ENCODE results near the gene CMTM8. TPM values are rescaled to one million over a fixed set of nuclear protein-coding genes. Genes with fewer than 3 reads are reported as not detected.
"Not testable (repeated sequence)": the region's sequence is repeated elsewhere in the genome, so short reads cannot be mapped to it uniquely, and the experiment has no call there.

CMTM8 gene
- total and polyA plus RNA-seq, 5 experiments from 2014 or later = 2.0 to 8.6 (median 2.8) TPM

DNA sequence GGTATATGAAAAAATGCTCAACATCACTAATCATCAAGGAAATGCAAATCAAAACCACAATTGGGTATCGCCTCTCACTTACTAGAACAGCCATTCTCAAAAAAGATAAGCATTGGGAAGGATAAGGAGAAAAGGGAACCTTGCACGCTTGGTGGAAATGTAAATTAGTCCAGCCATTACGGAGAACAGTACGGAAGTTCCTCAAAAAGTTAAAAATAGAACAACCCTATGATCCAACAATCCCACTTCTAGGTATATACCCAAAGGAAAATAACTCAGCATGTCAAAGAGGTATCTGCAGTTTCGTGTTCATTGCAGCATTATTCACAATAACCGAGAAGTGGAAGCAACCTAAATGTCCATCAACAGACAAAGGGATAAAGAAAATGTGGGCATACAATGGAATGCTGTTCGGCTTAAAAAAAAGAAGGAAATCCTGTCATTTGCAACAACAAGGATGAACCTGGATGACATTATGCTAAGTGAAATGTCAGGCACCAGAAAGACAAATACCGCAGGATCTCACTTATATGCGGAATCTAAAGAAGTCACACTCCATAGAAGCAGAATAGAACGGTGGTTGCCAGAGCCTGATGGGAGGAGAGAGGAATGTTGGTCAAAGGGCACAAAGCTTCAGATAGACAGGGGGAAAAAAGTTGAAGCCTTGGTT, 141.5 kb downstream of the CMTM8 start:
- no peaks in the 10 kb centered on the region for H3K9me3 Mint-ChIP-seq
- no peak overlapping the region for H3K27ac Mint-ChIP-seq
- H3K36me3 Mint-ChIP-seq = no peaks in the 10 kb centered on the region
- H3K4me1 Mint-ChIP-seq = peaks cover 7 to 13% (median 7%) of the 10 kb centered on the region in 4 donors
- no peaks in the 10 kb centered on the region for H3K27me3 Mint-ChIP-seq
- no peak for DNase-seq
- no peak overlapping the region for H3K4me3 Mint-ChIP-seq
- no peak for ATAC-seq
- POLR2A ChIA-PET = no interaction called here

GRCh38 chr3:32381922-32382321, 143.4 kb downstream of the CMTM8 start:
- H3K36me3 Mint-ChIP-seq = no peaks in the 10 kb centered on the region
- H3K27ac Mint-ChIP-seq = no peak overlapping the region
- no peak for DNase-seq
- H3K27me3 Mint-ChIP-seq = no peaks in the 10 kb centered on the region
- POLR2A ChIA-PET = interaction anchor here (1.6 to 2.3 kb wide), 2 partner anchors 9 to 51 kb away, joined by 3 to 9 read pairs; partner anchors contain the start of gene CMTM7
- H3K9me3 Mint-ChIP-seq = no peaks in the 10 kb centered on the region
- peaks cover 0 to 13% (median 2%) of the 10 kb centered on the region in 4 donors for H3K4me1 Mint-ChIP-seq
- no peak for ATAC-seq
- no peak overlapping the region for H3K4me3 Mint-ChIP-seq

- no peaks in the 10 kb centered on the region for H3K27me3 Mint-ChIP-seq
- H3K4me1 Mint-ChIP-seq = peaks cover 0 to 17% (median 2%) of the 10 kb centered on the region in 4 donors
- ATAC-seq (no peak), DNase-seq (no peak)
- POLR2A ChIA-PET = interaction anchor here (2.3 kb wide), 1 partner anchor 8 kb away, joined by 9 read pairs; the partner anchor contains the start of gene CMTM7
- no peak overlapping the region for H3K4me3 Mint-ChIP-seq
- no peaks in the 10 kb centered on the region for H3K36me3 Mint-ChIP-seq
- no peaks in the 10 kb centered on the region for H3K9me3 Mint-ChIP-seq
- peak overlapping the region in 3 of 10 donors; percentile 4 to 69 (median 13) for H3K27ac Mint-ChIP-seq
Measured at GRCh38 chr3:32383136-32383711, 144.7 kb downstream of the CMTM8 start.

DNA sequence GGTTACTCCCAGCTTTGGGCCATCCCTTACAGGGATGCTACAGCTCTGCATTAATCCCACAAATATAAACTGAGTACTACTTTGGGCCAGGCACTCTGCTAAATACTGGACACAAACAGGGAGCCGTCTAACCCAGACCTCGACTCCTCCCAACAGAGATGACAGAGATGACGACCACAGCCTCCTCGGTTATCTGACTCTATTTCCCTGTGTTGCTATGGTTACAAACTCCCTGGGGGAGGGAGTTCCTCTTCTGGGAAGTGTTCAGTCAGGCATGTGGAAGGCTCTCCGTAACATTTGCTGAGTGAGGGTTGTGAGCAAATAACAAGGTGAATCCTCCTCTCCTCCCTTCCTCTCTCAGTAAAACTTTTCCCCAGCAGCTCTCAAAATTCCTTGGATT, 146.5 kb downstream of the CMTM8 start:
- POLR2A ChIA-PET = interaction anchor here (1.0 to 2.0 kb wide), 3 partner anchors 8 to 16 kb away, joined by 3 to 5 read pairs (median 5); no protein-coding TSS in a partner anchor
- no peak overlapping the region for H3K4me3 Mint-ChIP-seq
- H3K36me3 Mint-ChIP-seq = no peaks in the 10 kb centered on the region
- no peak for DNase-seq
- no peaks in the 10 kb centered on the region for H3K27me3 Mint-ChIP-seq
- peaks cover 0 to 31% (median 9%) of the 10 kb centered on the region in 4 donors for H3K4me1 Mint-ChIP-seq
- no peaks in the 10 kb centered on the region for H3K9me3 Mint-ChIP-seq
- no peak for ATAC-seq
- H3K27ac Mint-ChIP-seq = no peak overlapping the region

DNA sequence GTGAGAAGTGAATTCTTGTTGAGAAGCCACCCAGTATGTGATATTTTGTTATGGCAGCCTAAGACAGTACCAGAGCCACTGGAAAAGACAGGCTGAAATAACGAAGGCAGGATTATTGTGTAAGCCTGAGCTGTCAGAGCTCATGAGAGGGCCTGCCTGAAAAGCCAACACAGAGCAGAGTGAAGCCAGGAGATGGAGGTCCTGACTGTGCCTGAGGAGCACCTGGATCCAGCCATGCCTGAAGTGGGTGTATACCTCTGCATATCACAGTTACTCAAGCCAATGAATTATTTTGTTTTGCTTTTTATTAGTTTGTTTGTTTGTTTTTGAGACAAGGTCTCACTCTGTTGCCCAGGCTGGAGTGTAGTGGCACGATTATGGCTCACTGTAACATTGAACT, 149.0 kb downstream of the CMTM8 start:
- DNase-seq (no peak), ATAC-seq (no peak)
- H3K36me3 Mint-ChIP-seq = peaks cover 0 to 1% (median 0%) of the 10 kb centered on the region in 3 donors
- POLR2A ChIA-PET = interaction anchor here (0.9 to 1.3 kb wide), 2 partner anchors 11 to 13 kb away, joined by 3 to 4 read pairs; no protein-coding TSS in a partner anchor
- H3K27ac Mint-ChIP-seq = peak overlapping the region in 3 of 10 donors; percentile 14 to 70 (median 26)
- H3K4me3 Mint-ChIP-seq = no peak overlapping the region
- peaks cover 12 to 48% (median 22%) of the 10 kb centered on the region in 4 donors for H3K4me1 Mint-ChIP-seq
- no peaks in the 10 kb centered on the region for H3K9me3 Mint-ChIP-seq
- no peaks in the 10 kb centered on the region for H3K27me3 Mint-ChIP-seq

DNA sequence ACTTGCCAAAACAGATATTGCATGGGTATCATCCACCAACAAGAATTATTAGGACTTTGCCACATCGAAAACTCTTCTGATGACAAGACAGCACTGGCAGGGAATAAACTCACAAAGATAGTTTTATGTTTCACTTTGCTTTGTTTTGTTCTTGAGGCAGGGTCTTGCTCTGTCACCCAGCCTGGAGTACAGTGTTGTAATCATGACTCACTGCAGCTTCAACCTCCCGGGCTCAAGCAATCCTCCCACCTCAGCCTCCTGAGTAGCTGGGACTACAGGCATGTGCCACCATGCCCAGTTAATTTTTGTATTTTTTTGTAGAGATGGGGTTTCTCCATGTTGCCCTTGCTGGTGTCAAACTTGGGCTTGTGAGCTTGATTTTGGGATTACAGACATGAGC, 151.1 kb downstream of the CMTM8 start:
- not testable (repeated sequence) for H3K36me3 Mint-ChIP-seq
- peak overlapping the region in 5 of 10 donors; percentile 4 to 40 (median 34) for H3K4me3 Mint-ChIP-seq
- peaks cover 24 to 65% (median 42%) of the 10 kb centered on the region in 4 donors for H3K4me1 Mint-ChIP-seq

GRCh38 chr3:32391643-32392535, 153.4 kb downstream of the CMTM8 start, which contains the start of gene CMTM7:
Gene CMTM7 (plus strand): TSS chr3:32391853. CDS start chr3:32391907, 54 bp downstream.
- Mint-ChIP-seq H3K36me3 (peaks cover 0 to 1% (median 0%) of the 10 kb centered on the region in 3 donors), H3K27me3 (no peaks in the 10 kb centered on the region), H3K9me3 (no peaks in the 10 kb centered on the region), H3K4me1 (peaks cover 33 to 76% (median 61%) of the 10 kb centered on the region in 4 donors), H3K27ac (peak within 1 kb of the TSS; percentile 96 to 100 (median 98)), H3K4me3 (peak within 1 kb of the TSS; percentile 90 to 99 (median 96))
- POLR2A ChIA-PET = interaction anchor here (0.6 to 3.4 kb wide), 19 partner anchors 9 to 288 kb away, joined by 3 to 33 read pairs (median 7); no protein-coding TSS in a partner anchor
- ATAC-seq (peak; percentile 57 to 68), DNase-seq (peak; percentile 24 to 79 (median 54))

More for the DNA sequence above, 151.1 kb downstream of the CMTM8 start:
- peak overlapping the region in 8 of 10 donors; percentile 50 to 84 (median 70) for H3K27ac Mint-ChIP-seq
- POLR2A ChIA-PET = interaction anchor here (0.6 to 3.4 kb wide), 6 partner anchors 15 to 97 kb away, joined by 3 to 33 read pairs (median 3); no protein-coding TSS in a partner anchor
- not testable (repeated sequence) for H3K9me3 Mint-ChIP-seq, ATAC-seq, H3K27me3 Mint-ChIP-seq, DNase-seq

DNA sequence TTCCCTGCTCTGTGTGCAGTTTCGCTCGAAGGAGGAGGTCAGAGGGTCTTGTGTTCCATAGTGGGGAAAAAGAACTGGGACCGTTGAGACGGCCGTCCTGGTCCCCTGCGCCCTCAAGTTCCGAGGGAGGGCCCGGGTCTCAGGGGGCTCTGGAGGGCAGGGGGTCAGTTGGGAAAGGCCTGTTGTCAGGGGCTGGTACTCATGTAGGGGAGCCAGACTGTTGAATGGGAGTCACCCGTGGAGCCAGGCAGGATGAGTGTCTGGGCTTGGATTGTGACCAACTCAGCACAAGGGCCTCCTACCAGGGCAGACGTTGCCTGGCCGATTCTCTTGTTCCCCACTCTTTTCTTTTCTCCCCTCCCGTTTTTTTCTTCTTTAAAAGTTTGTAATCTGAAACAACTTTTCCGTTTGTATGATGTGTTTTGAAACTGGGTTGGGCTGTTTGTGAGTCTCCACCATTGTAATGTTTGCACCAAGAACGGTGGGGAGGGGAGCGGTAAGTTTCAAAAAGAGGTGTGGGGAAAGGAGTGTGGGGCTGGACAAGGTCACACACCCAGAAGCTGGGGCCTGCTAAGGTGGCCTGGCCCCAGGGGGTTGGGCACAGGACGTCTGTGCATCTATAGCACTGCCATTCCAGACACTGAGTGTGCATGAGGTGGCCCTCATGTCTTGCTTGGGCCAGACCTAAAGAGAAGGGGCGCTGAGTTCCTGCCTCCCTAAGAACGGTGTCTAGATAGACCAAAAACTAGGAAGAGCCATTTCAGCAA, 154.2 kb downstream of the CMTM8 start:
- Mint-ChIP-seq H3K4me3 (peak overlapping the region; percentile 90 to 99 (median 96)), H3K4me1 (peaks cover 35 to 79% (median 64%) of the 10 kb centered on the region in 4 donors), H3K27ac (peak overlapping the region; percentile 94 to 100 (median 98)), H3K9me3 (no peaks in the 10 kb centered on the region), H3K36me3 (peaks cover 0 to 1% (median 0%) of the 10 kb centered on the region in 3 donors), H3K27me3 (no peaks in the 10 kb centered on the region)
- peak; percentile 33 to 35 for ATAC-seq
- peak in 1 of 10 donors; percentile 43 for DNase-seq
- POLR2A ChIA-PET = interaction anchor here (0.8 to 3.4 kb wide), 12 partner anchors 8 to 75 kb away, joined by 3 to 33 read pairs (median 10); no protein-coding TSS in a partner anchor

GRCh38 chr3:32395496-32395895, 157.0 kb downstream of the CMTM8 start:
- Mint-ChIP-seq H3K4me3 (no peak overlapping the region), H3K9me3 (no peaks in the 10 kb centered on the region), H3K27me3 (no peaks in the 10 kb centered on the region), H3K36me3 (peaks cover 0 to 1% (median 0%) of the 10 kb centered on the region in 3 donors), H3K27ac (peak overlapping the region; percentile 41 to 100 (median 91)), H3K4me1 (peaks cover 47 to 84% (median 80%) of the 10 kb centered on the region in 4 donors)
- ATAC-seq = no peak
- DNase-seq = no peak
- POLR2A ChIA-PET = interaction anchor here (0.7 to 1.9 kb wide), 7 partner anchors 14 to 72 kb away, joined by 4 to 8 read pairs (median 5); no protein-coding TSS in a partner anchor

DNA sequence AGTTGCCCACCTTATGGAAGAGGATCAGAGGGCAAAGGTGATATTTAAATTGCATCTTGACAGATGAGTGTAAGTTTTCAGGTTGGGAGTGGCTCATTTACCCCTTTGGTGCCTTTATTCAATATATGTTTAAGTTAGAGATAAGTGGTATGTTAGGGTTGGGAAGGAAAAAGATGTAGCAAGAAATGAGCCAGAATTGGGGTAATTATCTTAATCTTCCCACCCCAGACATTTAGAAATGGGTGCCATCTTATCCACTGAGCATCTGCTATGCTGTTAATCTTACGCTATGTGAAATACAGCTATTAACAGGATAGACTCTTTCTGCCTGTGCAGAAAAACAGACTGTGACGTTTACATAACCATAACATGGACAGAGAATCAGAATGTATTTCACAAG, 159.5 kb downstream of the CMTM8 start:
- POLR2A ChIA-PET = interaction anchor here (0.6 to 1.8 kb wide), 3 partner anchors 26 to 285 kb away, joined by 3 to 9 read pairs (median 3); no protein-coding TSS in a partner anchor
- Mint-ChIP-seq H3K9me3 (no peaks in the 10 kb centered on the region), H3K27ac (peak overlapping the region; percentile 78 to 100 (median 86)), H3K4me3 (no peak overlapping the region), H3K4me1 (peaks cover 39 to 84% (median 83%) of the 10 kb centered on the region in 4 donors), H3K27me3 (no peaks in the 10 kb centered on the region), H3K36me3 (no peaks in the 10 kb centered on the region)
- ATAC-seq (no peak), DNase-seq (no peak)

DNA sequence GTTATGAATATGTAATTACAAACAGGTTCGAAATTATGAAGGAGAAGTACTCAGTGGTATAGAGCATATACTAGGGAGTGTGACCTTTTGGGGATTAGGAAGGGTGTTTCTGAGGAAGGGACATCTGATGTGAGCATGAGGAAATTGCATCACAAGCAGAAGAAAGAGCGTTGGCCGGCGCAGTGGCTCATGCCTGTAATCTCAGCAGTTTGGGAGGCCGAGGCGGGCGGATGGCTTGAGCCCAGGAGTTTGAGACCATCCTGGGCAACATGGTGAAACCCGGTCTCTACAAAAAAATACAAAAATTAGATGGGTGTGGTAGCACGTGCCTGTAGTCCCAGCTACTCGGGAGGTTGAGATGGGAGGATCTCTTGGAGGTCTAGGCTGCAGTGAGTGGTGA, 160.1 kb downstream of the CMTM8 start:
- no peaks in the 10 kb centered on the region for H3K36me3 Mint-ChIP-seq
- H3K4me3 Mint-ChIP-seq = peak overlapping the region in 4 of 10 donors; percentile 7 to 68 (median 11)
- H3K27me3 Mint-ChIP-seq = no peaks in the 10 kb centered on the region
- DNase-seq (no peak), ATAC-seq (no peak)
- peak overlapping the region; percentile 78 to 100 (median 86) for H3K27ac Mint-ChIP-seq
- POLR2A ChIA-PET = interaction anchor here (0.6 to 1.8 kb wide), 3 partner anchors 26 to 285 kb away, joined by 3 to 9 read pairs (median 3); no protein-coding TSS in a partner anchor
- peaks cover 38 to 84% (median 83%) of the 10 kb centered on the region in 4 donors for H3K4me1 Mint-ChIP-seq
- H3K9me3 Mint-ChIP-seq = no peaks in the 10 kb centered on the region
